Spinal cord (tissue), 10 donors: ENCODE results near the gene NUDT7. TPM values are rescaled to one million over a fixed set of nuclear protein-coding genes. Genes with fewer than 3 reads are reported as not detected.

ENCODE experiments used
- DNase-seq, 6 donors: peaks; one replicate each; pipeline versions ENCODE4 v3.0.0 to v3.0.0-alpha.2; 2013 to 2015; ENCODE audit warnings: low spot score in 6 of 6, low read depth in 4 of 6
- H3K27ac ChIP-seq: one replicate; pipeline ENCODE4 v1.5.1; 2013; ENCODE audit warnings: low read depth, low read length, control low read depth
- H3K27me3 ChIP-seq: one replicate; pipeline ENCODE4 v1.6.1; 2013; ENCODE audit warnings: low read length; ENCODE audit not compliant: control insufficient read depth, insufficient read depth
- H3K36me3 ChIP-seq: one replicate; pipeline ENCODE4 v1.6.1; 2013; ENCODE audit warnings: low read length; ENCODE audit not compliant: control insufficient read depth, insufficient read depth
- H3K4me1 ChIP-seq: one replicate; pipeline ENCODE4 v1.6.1; 2013; ENCODE audit warnings: low read length; ENCODE audit not compliant: control insufficient read depth, insufficient read depth
- H3K4me3 ChIP-seq: one replicate; pipeline ENCODE4 v1.5.1; 2013; ENCODE audit warnings: low read depth, low read length, control low read depth
- H3K9me3 ChIP-seq: one replicate; pipeline ENCODE4 v1.6.1; 2013; ENCODE audit warnings: low read length; ENCODE audit not compliant: control insufficient read depth, insufficient read depth
- WGBS: methylation state at CpG from one replicate; pipeline ENCODE4 v1.1.5; 2013; ENCODE audit warnings: missing lambda C conversion rate; ENCODE audit not compliant: insufficient coverage; 5-methylcytosine and 5-hydroxymethylcytosine counted together
- polyA plus RNA-seq, 2 donors: library from polyadenylated mRNA; unstranded; fragments of 120-200 nt; gene quantifications; one replicate each; pipeline ENCODE4 v1.2.1, GENCODE V29; 2013; ENCODE audit not compliant: insufficient read length in 2 of 2
- total RNA-seq, 2 donors: library from RNA; depleted of rRNA in 1 of 2; stranded (reverse); fragments of 120-200 nt in 1 of 2; fragments of >200 nt in 1 of 2; gene quantifications; one replicate each; pipeline versions ENCODE4 v1.2.3 to v1.2.4, GENCODE V29; 2013 to 2014
- donor health status: healthy.

NUDT7 gene
- total and polyA plus RNA-seq, 4 donors: 5.9 to 13.6 (median 7.0) TPM

- no peak overlapping the region for H3K4me3 ChIP-seq
- peak overlapping the region; percentile 2 for H3K27ac ChIP-seq
- no peaks in the 10 kb centered on the region for H3K4me1 ChIP-seq
- H3K36me3 ChIP-seq: no peaks in the 10 kb centered on the region
- no peaks in the 10 kb centered on the region for H3K27me3 ChIP-seq
- WGBS: 78% methylated on average over 1 of the region's 4 CpGs
- DNase-seq: peak in 1 of 6 donors; percentile 41
- no peaks in the 10 kb centered on the region for H3K9me3 ChIP-seq
Measured at GRCh38 chr16:77683397-77684180, 38.7 kb upstream of the NUDT7 start.

- Histone ChIP-seq H3K9me3 (no peaks in the 10 kb centered on the region), H3K4me3 (no peak overlapping the region), H3K27ac (no peak overlapping the region), H3K27me3 (no peaks in the 10 kb centered on the region), H3K4me1 (no peaks in the 10 kb centered on the region), H3K36me3 (no peaks in the 10 kb centered on the region)
- DNase-seq: peak in 4 of 6 donors; percentile 54 to 98 (median 84)
- WGBS: no CpG with 5 or more reads among the region's 4 CpGs
Measured at GRCh38 chr16:77684181-77684526, 38.2 kb upstream of the NUDT7 start.

GRCh38 chr16:77686385-77686784 lies 35.9 kb upstream of the NUDT7 start:
- Histone ChIP-seq H3K27me3 (no peaks in the 10 kb centered on the region), H3K4me1 (no peaks in the 10 kb centered on the region), H3K4me3 (no peak overlapping the region), H3K9me3 (no peaks in the 10 kb centered on the region), H3K36me3 (no peaks in the 10 kb centered on the region), H3K27ac (no peak overlapping the region)
- DNase-seq: no peak
- WGBS: 100% methylated on average over 1 of the region's 4 CpGs

- DNase-seq: no peak
- Histone ChIP-seq H3K36me3 (no peaks in the 10 kb centered on the region), H3K4me1 (no peaks in the 10 kb centered on the region), H3K9me3 (no peaks in the 10 kb centered on the region), H3K4me3 (no peak overlapping the region), H3K27me3 (no peaks in the 10 kb centered on the region), H3K27ac (no peak overlapping the region)
- 84% methylated on average over 4 of the region's 5 CpGs for WGBS
Measured at GRCh38 chr16:77689971-77690370, 32.3 kb upstream of the NUDT7 start.

- no peaks in the 10 kb centered on the region for H3K4me1 ChIP-seq
- H3K27me3 ChIP-seq: no peaks in the 10 kb centered on the region
- WGBS: 60% methylated on average over 3 of the region's 7 CpGs
- no peak for DNase-seq
- no peak overlapping the region for H3K4me3 ChIP-seq
- H3K9me3 ChIP-seq: no peaks in the 10 kb centered on the region
- H3K27ac ChIP-seq: no peak overlapping the region
- no peaks in the 10 kb centered on the region for H3K36me3 ChIP-seq
Measured at GRCh38 chr16:77690416-77690815, 31.9 kb upstream of the NUDT7 start.

GRCh38 chr16:77692612-77693011 lies 29.7 kb upstream of the NUDT7 start:
- no peaks in the 10 kb centered on the region for H3K36me3 ChIP-seq
- no peak for DNase-seq
- no peaks in the 10 kb centered on the region for H3K9me3 ChIP-seq
- H3K27me3 ChIP-seq: no peaks in the 10 kb centered on the region
- no peaks in the 10 kb centered on the region for H3K4me1 ChIP-seq
- H3K4me3 ChIP-seq: no peak overlapping the region
- no peak overlapping the region for H3K27ac ChIP-seq
- 80% methylated on average over 1 of the region's 1 CpG for WGBS

- H3K4me1 ChIP-seq: no peaks in the 10 kb centered on the region
- no peak overlapping the region for H3K4me3 ChIP-seq
- peak in 2 of 6 donors; percentile 59 to 84 for DNase-seq
- no peaks in the 10 kb centered on the region for H3K36me3 ChIP-seq
- H3K9me3 ChIP-seq: no peaks in the 10 kb centered on the region
- no peaks in the 10 kb centered on the region for H3K27me3 ChIP-seq
- no peak overlapping the region for H3K27ac ChIP-seq
Measured at GRCh38 chr16:77696149-77696548, 26.2 kb upstream of the NUDT7 start.

- no CpG with 5 or more reads among the region's 1 CpG for WGBS
- peaks cover 2% of the 10 kb centered on the region for H3K4me1 ChIP-seq
- H3K9me3 ChIP-seq: peaks cover 2% of the 10 kb centered on the region
- no peaks in the 10 kb centered on the region for H3K27me3 ChIP-seq
- H3K4me3 ChIP-seq: no peak overlapping the region
- H3K36me3 ChIP-seq: no peaks in the 10 kb centered on the region
- no peak overlapping the region for H3K27ac ChIP-seq
- no peak for DNase-seq
Measured at GRCh38 chr16:77700846-77701245, 21.5 kb upstream of the NUDT7 start.

- peaks cover 2% of the 10 kb centered on the region for H3K4me1 ChIP-seq
- H3K36me3 ChIP-seq: no peaks in the 10 kb centered on the region
- no peak overlapping the region for H3K4me3 ChIP-seq
- H3K27ac ChIP-seq: no peak overlapping the region
- peaks cover 2% of the 10 kb centered on the region for H3K9me3 ChIP-seq
- 60% methylated on average over 1 of the region's 4 CpGs for WGBS
- H3K27me3 ChIP-seq: no peaks in the 10 kb centered on the region
- DNase-seq: peak in 2 of 6 donors; percentile 44 to 92
Measured at GRCh38 chr16:77705351-77705750, 17.0 kb upstream of the NUDT7 start.

- no CpG with 5 or more reads among the region's 1 CpG for WGBS
- no peaks in the 10 kb centered on the region for H3K27me3 ChIP-seq
- DNase-seq: no peak
- H3K9me3 ChIP-seq: peaks cover 6% of the 10 kb centered on the region
- no peaks in the 10 kb centered on the region for H3K4me1 ChIP-seq
- H3K27ac ChIP-seq: no peak overlapping the region
- H3K4me3 ChIP-seq: no peak overlapping the region
- H3K36me3 ChIP-seq: no peaks in the 10 kb centered on the region
Measured at GRCh38 chr16:77711179-77711578, 11.1 kb upstream of the NUDT7 start.
